Stimulated activated CD8-positive, alpha-beta memory T cell treated with anti-CD3 and anti-CD28 coated beads, Interleukin-4, amount 100 ng/mL, for 48 hours (primary cell): ENCODE data around the gene SPAM1.
"Not testable (repeated sequence)": the region's sequence is repeated elsewhere in the genome, so short reads cannot be mapped to it uniquely, and the experiment has no call there.

ENCODE experiments used
- DNase-seq: peaks from one replicate; pipeline ENCODE4 v3.0.0-alpha.2; 2020

The SPAM1 gene

DNA sequence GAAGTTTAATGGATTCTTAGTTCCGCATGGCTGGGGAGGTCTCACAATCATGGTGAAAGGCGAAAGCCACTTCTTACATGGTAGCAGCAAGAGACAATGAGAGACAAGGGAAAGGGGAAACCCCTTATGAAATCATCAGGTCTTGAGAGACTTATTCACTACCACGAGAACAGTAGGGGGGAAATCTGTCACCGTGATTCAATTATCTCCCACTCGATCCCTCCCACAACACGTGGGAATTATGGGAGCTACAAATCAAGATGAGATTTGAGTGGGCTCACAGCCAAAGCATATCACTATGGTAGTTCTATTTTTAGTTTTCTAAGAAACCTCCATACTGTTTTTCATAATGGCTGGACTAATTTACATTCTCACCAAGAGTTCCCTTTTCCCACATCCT, 36.7 kb downstream of the SPAM1 start:
- DNase-seq, result peak; percentile 27

DNA sequence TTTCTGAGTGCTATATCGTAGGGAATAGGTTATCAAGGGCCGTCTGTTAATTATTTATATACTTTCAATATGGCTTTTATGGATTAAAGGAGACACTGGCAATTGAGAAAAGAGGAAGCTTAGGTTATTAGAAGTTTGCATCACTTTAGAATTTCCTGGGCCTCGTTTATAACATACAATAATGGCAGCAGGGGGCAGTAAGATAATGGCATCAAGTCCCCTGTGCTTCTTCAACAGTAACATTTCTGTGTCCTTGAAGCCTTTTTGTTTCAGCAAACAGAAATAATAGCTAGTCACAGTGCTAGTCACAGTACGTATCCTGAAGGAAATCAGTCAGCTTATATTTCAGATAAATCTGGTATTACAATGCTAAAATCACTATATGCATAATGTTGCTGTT, 41.9 kb downstream of the SPAM1 start:
- no peak for DNase-seq

DNA sequence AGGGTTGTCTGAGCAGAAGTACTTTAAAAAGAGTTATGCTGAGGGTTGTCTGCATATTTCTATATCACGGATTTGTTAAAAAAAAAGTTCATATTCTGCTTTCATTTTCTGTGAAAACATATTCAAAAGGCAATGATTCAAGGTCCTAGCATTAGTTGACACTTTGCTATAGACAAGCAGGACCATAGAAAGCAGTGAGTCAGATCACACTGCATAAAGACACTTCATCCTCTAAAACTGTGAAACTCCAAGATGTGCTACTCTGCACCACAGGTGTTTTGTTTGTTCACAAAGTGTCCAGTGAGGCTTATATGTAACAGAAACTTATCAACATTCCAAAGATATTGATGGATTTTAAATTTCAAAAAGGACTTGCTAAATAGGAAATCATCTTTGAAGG, 47.0 kb downstream of the SPAM1 start:
- DNase-seq, result no peak

DNA sequence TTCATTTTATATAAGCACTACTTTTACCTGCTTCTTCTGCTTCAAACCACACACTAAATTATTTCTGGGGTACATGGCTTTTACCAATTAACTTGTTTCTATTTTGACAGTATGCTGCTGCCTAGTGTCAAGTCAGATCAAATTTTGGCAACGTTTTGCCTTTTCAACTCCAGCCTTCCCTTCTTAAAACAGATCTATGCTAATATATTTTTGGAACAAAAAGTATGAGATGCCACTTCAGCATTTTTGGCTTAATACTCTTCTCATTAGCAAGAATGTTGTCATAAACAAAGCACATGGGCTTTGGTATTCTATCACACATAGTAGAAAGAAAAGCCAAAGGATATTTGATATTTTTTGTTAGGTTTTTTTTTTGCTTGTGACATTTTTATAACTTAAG, 47.8 kb downstream of the SPAM1 start:
- no peak for DNase-seq

DNA sequence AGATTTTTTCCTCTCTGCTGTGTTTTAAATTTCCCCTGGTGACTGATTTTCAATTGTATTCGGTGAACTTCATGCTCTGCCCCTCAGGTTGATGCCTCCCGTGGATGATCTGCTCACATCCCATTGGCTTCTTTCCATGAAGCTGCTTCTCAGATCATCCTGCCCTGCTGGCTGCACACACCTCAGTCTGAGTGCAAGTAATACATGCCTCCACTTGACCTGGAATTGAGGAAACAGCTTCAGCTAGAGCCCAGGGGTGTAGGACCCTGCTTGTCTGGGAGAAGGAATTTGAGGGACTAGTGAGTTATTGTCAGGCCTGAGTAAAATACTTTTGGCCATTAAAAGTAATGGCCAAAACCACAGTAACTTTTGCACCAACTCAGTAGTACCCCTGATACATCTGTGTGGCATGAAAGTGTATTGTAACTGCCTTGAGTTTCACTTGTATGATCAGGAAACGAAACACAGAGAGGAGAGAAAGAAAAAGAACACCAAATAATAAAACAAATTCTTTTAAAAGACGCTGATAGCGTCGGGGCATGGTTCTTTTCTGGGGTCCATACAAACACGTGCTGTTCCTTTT, 49.4 kb downstream of the SPAM1 start:
- no peak for DNase-seq

DNA sequence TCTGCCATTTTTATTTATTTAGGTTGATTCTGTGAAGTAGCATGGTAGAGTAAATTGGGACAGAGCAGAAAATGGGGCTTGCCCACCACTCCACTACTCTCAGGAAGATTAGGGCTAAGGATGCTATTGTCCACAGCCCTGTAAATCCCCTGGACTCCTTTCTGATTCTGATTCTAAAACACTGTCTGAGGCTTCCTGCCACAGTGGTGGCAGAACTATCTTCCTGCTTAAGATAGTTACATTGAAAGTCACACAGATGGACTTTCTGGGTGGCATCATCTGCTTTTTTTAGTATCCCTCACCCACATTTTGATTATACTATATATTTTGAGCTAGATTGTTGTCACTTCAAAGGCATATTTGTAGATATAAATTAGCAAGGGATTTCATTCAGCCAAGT, 50.0 kb downstream of the SPAM1 start:
- no peak for DNase-seq

DNA sequence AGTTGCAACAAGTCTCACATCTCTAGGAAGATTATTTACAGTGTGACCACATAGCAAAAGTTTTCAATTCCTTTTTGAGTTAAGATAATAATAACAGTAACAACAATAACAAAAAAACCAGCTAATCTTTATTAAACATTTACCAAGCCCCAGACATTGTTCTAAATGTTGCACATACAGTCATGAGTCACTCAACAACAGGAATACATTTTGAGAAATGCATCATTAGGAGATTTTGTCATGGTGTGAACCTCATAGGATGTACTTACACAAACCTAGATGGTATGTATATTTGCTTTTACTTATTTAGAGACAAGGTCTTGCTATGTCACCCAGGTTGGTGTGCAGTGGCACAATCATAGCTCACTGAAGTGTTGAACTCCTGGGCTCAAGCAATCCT, 52.0 kb downstream of the SPAM1 start:
- DNase-seq, result no peak

DNA sequence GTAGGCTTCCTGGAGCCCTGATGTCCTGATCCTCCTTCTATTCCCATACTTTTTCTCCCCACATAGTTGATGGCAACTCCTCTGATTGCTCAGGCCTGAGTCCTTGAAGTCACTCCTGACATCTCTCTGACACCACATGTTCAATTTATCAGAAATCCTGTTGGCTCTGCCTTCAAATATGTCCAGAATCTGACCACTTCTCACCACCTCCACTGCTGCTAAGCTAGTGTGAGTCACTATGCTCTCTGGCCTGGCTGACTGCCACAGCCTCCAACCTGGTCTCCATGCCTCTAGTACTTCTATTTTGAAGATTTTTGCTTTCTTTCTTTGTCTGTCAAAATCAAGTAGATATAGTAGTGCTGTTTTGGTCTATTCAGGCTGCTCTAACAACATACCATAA, 54.8 kb downstream of the SPAM1 start:
- no peak for DNase-seq

DNA sequence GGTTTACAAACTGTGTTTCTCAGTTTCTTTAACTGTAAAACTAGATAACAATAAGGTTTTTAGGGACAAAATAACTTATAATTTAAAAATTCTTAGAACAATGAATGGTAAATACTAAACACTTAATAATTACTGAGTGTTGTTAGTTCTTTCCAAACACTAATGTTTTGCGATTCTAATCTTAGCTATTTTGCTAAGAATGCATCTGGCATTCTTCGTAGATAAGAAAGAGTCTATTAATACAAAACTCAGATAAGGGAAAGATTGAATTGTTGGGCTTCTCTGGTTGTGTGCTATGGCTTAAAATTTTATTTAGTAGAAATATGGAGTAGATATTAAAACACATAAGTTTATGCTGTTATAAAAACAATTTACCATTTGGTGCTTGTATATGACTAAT, 62.4 kb downstream of the SPAM1 start:
- no peak for DNase-seq

DNA sequence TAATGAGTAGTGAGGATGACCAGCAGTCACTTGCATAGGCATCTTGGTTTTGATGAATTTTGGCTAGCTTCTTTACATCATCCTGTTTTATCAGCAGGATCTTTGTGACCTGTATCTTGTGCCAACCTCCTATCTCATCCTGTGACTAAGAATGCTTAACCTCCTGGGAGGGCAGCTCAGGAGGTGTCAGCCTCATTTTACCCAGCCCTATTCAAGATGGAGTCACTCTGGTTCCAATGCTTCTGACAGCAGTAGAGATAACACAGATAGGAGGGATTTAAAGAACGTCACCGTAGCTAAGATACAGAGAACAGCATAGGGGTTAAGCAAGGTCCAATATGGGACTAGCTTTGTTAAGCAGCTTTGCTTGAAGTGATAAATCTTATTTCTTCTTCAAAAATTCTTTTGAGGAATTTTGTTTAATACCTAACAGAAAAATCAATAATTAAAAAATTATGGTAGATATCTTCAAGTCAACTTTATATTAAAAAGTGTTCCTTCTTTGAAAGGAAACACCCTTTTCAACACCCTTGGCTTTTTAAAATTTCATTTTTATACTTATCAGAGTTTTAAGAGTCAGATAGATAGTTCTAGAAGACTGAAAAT, 68.0 kb downstream of the SPAM1 start:
- DNase-seq, result no peak

DNA sequence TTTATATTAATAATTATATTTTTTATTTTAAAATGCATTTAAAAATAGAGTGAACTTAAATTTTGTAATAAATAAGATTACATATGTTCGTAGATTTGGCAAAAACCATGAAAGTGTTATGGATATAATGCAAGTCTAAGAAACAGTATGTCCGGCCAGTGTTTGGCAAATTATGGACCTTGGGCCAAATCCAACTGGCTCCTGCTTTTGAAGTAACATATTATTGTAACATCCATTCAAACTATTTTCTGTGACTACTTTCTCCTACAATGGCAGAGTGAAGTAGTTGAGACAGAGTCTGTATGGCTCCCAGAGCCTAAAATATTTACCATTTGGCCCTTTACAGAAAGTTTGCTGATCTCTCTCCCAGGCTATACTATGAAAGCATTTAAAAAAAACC, 69.0 kb downstream of the SPAM1 start:
- DNase-seq, result no peak

DNA sequence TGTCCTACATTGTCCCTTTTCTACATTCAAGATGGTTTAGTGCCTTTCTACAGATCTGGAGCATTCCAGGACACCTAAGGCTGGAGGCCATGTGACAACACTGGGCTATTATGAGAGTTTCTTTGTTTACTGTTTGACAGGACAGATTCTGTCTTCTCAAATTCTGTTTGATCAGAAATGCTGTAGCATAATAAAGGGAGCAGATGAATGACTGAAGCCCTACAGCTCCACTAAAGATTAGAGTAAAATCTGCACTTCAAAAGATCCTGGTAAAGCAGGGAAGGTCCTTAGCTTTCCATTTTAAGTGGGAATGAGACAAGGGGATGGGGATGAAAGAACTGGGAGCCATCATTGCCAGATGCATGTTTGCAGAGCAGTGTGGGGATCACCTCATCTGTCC, 69.4 kb downstream of the SPAM1 start:
- no peak for DNase-seq

DNA sequence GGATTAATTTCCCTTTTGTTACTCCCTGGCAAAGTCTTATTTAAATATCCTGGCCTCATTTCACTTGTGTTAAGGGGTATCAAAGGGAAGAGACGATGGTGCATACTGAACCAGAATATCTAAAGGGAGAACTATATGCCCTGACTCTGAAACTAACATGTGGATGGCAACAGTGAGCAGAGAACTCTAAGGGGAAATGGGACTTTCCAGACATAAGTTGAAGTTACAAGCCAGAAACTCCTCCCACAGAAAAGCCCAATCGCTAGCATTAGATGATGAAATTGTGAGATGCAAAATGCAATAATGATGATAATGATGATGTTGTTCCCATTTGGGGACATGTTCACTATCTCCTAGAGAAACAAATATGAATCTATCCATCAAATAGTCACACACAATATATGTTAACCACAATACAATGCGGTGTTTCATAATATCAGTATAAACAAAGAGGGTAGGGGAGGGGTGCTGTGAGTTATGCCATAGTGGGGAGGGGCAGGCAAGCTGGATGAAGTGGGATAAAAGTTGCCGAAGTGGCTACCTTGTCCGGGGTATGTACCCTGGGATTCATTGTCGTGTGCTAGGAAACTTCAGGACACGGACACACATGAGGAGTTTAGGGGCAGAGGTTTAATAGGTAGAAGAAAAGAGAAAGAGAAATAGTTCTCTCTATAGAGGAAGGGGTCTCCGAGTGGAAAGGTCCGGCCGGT, 70.7 kb downstream of the SPAM1 start:
- DNase-seq, result no peak

DNA sequence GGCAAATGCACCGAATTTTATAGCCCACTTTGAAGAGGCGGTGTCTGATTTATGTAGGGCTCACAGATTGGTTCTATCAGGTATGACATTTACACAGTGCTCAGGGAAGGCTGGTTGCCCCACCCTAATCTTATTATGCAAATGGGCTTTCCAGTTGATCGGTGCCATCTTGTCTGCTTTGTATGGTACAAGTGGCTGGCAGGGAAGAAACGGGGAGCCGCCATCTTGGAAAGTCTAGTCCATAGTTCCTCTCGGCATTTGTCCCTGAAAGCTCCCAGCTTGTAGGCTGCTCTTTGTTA, 71.2 kb downstream of the SPAM1 start:
- DNase-seq, result no peak

DNA sequence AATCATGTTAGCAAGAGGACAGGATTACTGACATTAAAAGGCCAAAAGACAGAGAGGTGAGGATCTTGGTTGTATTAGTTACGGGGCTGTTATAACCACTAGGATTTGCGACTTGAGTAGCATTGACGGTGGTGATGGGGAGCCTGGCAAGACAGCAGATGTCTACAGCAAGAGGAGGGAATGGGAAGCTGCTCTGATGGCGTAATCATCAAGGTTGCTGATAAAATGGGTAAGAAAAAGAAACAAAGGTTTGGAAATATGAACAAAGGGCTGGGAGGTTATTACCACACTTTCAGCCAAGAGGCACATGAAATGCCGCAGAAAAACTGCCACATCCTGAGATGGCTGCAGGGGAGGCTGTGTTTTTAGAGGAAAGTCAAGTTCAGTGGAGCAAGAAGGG, 73.9 kb downstream of the SPAM1 start:
- no peak for DNase-seq

DNA sequence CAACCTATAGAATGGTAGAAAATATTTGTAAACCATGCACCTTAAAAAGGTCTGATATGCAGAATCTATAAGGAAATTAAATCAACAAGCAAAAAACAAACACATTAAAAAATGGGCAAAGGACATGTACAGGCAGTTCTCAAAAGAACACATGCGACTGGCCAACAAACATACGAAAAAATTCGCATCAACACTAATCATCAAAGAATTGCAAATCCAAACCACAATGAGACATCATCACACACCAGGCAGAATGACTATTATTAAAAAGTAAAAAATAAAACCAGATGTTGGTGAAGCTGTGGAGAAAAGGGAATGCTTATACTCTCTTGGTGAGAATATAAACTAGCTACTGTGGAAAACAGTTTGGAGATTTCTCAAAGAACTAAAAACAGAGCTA, 74.7 kb downstream of the SPAM1 start:
- no peak for DNase-seq

DNA sequence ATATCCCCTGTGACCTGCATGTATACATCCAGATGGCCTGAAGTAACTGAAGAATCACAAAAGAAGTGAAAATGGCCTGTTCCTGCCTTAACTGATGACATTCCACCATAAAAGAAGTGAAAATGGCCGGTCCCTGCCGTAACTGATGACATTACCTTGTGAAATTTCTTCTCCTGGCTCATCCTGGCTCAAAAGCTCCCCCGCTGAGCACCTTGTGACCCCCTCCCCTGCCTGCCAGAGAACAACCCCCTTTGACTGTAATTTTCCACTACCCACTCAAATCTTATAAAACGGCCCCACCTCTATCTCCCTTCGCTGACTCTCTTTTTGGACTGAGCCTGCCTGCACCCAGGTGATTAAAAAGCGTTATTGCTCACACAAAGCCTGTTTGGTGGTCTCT, 83.3 kb downstream of the SPAM1 start:
- DNase-seq, result not testable (repeated sequence)

DNA sequence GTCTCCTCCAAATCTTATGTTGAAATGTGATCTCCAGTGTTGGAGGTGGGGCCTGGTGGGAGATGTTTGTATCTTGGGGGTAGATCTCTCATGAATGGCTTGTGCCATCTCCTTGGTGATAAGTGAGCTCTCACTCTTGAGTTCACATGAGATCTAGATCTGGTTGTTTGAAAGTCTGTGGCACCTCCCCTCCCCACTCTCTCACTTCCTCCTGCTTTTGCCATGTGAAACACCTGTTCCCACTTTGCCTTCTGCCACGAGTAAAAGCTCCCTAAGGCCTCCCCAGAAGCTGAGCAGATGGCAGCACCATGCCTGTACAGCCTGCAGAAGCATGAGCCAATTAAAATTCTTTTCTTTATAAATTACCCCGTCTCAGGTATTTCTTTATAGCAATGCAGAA, 84.3 kb downstream of the SPAM1 start:
- DNase-seq, result no peak
